ENCODE measurements around the gene HK1. TPM values are rescaled to one million over a fixed set of nuclear protein-coding genes. Genes with fewer than 3 reads are reported as not detected.
A peak's percentile ranks its signal among the peaks of the same experiment; 100 is the strongest.

Gene HK1
- total RNA-seq (100 to 1,000 TPM in 1 of 7 donors, 10 to 100 TPM in 6; 59.3 to 108 (median 81.0) TPM), polyA plus RNA-seq (10 to 100 TPM; 19.0 to 32.5 (median 19.1) TPM)
- long read RNA-seq, donor 1, transcript HK1-202 (18 exons, 3,605 nt): major isoform, 7 of 27 reads
- long read RNA-seq, donor 1, partial matches to known transcripts: 16 of 27 reads
- long read RNA-seq, donor 1, other reads (novel, unspliced or antisense): 0 of 27 reads
- long read RNA-seq, donor 2, transcript HK1-201 (18 exons, 3,229 nt): major isoform, 10 of 21 reads
- long read RNA-seq, donor 2, partial matches to known transcripts: 7 of 21 reads
- long read RNA-seq, donor 2, other reads (novel, unspliced or antisense): 0 of 21 reads

- 61 to 77% (median 71%) methylated on average over 11 of the region's 11 CpGs for WGBS, 5 donors
- H3K9me3 ChIP-seq: no peaks in the 10 kb centered on the region
- H3K36me3 ChIP-seq: no peaks in the 10 kb centered on the region
- intact Hi-C loops (cut with DNase I; ENCODE audit: low total_unique reads): no loop called here
- H3K27ac ChIP-seq: peak within 1 kb of the TSS in 3 of 8 donors; percentile 36 to 53 (median 42)
- peaks cover 3 to 22% (median 15%) of the 10 kb centered on the region in 6 donors for H3K4me1 ChIP-seq
- TF ChIP-seq POLR2A (IDR thresholded peaks at IDR 0.05) (no peak), POLR2AphosphoS5 (IDR thresholded peaks at IDR 0.05) (no peak), CTCF (IDR thresholded peaks at IDR 0.05 in 8 of 11, conservative IDR thresholded peaks at IDR 0.05 in 3 of 11) (no peak)
- H3K4me3 ChIP-seq: no peak within 1 kb of the TSS
- H3K27me3 ChIP-seq (replicated peaks in 1 of 7): no peaks in the 10 kb centered on the region
- no peak for DNase-seq
Observed at GRCh38 chr10:69278446-69278963, at the start of gene HK1. Gene HK1, plus strand, starts transcription at chr10:69278496.

- WGBS, 5 donors: 38 to 55% (median 44%) methylated on average over 7 to 8 of the region's 8 CpGs
- no peak for DNase-seq
- Histone ChIP-seq H3K4me1 (peaks cover 12 to 61% (median 45%) of the 10 kb centered on the region in 6 donors), H3K27ac (peak overlapping the region; percentile 44 to 89 (median 78)), H3K36me3 (no peaks in the 10 kb centered on the region), H3K9me3 (no peaks in the 10 kb centered on the region), H3K27me3 (replicated peaks in 1 of 7) (no peaks in the 10 kb centered on the region), H3K4me3 (peak overlapping the region in 5 of 8 donors; percentile 9 to 55 (median 19))
- intact Hi-C loops (cut with DNase I; ENCODE audit: low total_unique reads): no loop called here
- TF ChIP-seq POLR2AphosphoS5 (IDR thresholded peaks at IDR 0.05): no peak
- TF ChIP-seq CTCF (IDR thresholded peaks at IDR 0.05 in 8 of 11, conservative IDR thresholded peaks at IDR 0.05 in 3 of 11): no peak
- TF ChIP-seq POLR2A (IDR thresholded peaks at IDR 0.05): no peak
Observed at GRCh38 chr10:69229616-69229916, 48.7 kb upstream of the HK1 start.

- H3K27ac ChIP-seq: peak overlapping the region in 7 of 8 donors; percentile 42 to 89 (median 82)
- WGBS, 5 donors: 61 to 74% (median 67%) methylated on average over 3 to 5 of the region's 5 CpGs
- H3K27me3 ChIP-seq (replicated peaks in 1 of 7): no peaks in the 10 kb centered on the region
- no peaks in the 10 kb centered on the region for H3K9me3 ChIP-seq
- TF ChIP-seq POLR2A (IDR thresholded peaks at IDR 0.05): no peak
- no peak for TF ChIP-seq POLR2AphosphoS5 (IDR thresholded peaks at IDR 0.05)
- no peak for TF ChIP-seq CTCF (IDR thresholded peaks at IDR 0.05 in 8 of 11, conservative IDR thresholded peaks at IDR 0.05 in 3 of 11)
- DNase-seq: peak; percentile 61
- peaks cover 12 to 55% (median 39%) of the 10 kb centered on the region in 6 donors for H3K4me1 ChIP-seq
- intact Hi-C loops (cut with DNase I; ENCODE audit: low total_unique reads): no loop called here
- H3K4me3 ChIP-seq: no peak overlapping the region
- no peaks in the 10 kb centered on the region for H3K36me3 ChIP-seq
Observed at GRCh38 chr10:69230128-69230527, 48.2 kb upstream of the HK1 start.

- peak; percentile 47 for DNase-seq
- H3K27ac ChIP-seq: no peak overlapping the region
- intact Hi-C loops (cut with DNase I; ENCODE audit: low total_unique reads): no loop called here
- H3K36me3 ChIP-seq: no peaks in the 10 kb centered on the region
- H3K4me3 ChIP-seq: no peak overlapping the region
- peaks cover 12 to 35% (median 28%) of the 10 kb centered on the region in 6 donors for H3K4me1 ChIP-seq
- no peaks in the 10 kb centered on the region for H3K27me3 ChIP-seq (replicated peaks in 1 of 7)
- no peak for TF ChIP-seq POLR2A (IDR thresholded peaks at IDR 0.05)
- no peak for TF ChIP-seq POLR2AphosphoS5 (IDR thresholded peaks at IDR 0.05)
- TF ChIP-seq CTCF (IDR thresholded peaks at IDR 0.05 in 8 of 11, conservative IDR thresholded peaks at IDR 0.05 in 3 of 11): no peak
- 91 to 96% (median 94%) methylated on average over 9 of the region's 9 CpGs for WGBS, 5 donors
- H3K9me3 ChIP-seq: no peaks in the 10 kb centered on the region
Observed at GRCh38 chr10:69232252-69232651, 46.0 kb upstream of the HK1 start.
